Activated B cell treated with CpG ODN at 0.5 μM for 24 hours (primary cell): ENCODE results near the gene TMEM200C. TPM values are rescaled to one million over a fixed set of nuclear protein-coding genes. Genes with fewer than 3 reads are reported as not detected.

Source experiments
- ATAC-seq: fragments of 200-7000 bp; cut with Tn5 transposase; one replicate; pipeline ENCODE4 v1.10.0; 2021; ENCODE audit warnings: low read depth, mild to moderate bottlenecking, moderate library complexity
- CTCF ChIA-PET: fragments of 350-600 bp; sonication (Branson Sonifier 250); formaldehyde crosslinking; loops from one replicate; lab custom pipeline; 2021; ENCODE audit warnings: antibody characterized with exemption; lab: Charles Lee
- POLR2A ChIA-PET: fragments of 350-600 bp; sonication (Branson Sonifier 250); formaldehyde crosslinking; loops from one replicate; lab custom pipeline; 2021; ENCODE audit warnings: antibody characterized with exemption; lab: Charles Lee
- DNase-seq: peaks from one replicate; pipeline ENCODE4 v3.0.0; 2022
- H3K27ac Mint-ChIP-seq: one replicate; pipeline ENCODE4 v1.8.0; 2020; ENCODE audit warnings: mixed read lengths
- H3K27me3 Mint-ChIP-seq: one replicate; pipeline ENCODE4 v1.8.0; 2021; ENCODE audit warnings: mixed read lengths
- H3K36me3 Mint-ChIP-seq: one replicate; pipeline ENCODE4 v1.8.0; 2021; ENCODE audit warnings: low read depth, mixed read lengths
- H3K4me1 Mint-ChIP-seq: one replicate; pipeline ENCODE4 v1.8.0; 2021; ENCODE audit warnings: mixed read lengths
- H3K4me3 Mint-ChIP-seq: one replicate; pipeline ENCODE4 v1.8.0; 2020; ENCODE audit warnings: mild to moderate bottlenecking, mixed read lengths
- H3K9me3 Mint-ChIP-seq: one replicate; pipeline ENCODE4 v1.8.0; 2020; ENCODE audit warnings: mixed read lengths
- intact Hi-C: fragments of 100-400 bp; cut with micrococcal nuclease; formaldehyde crosslinking; loops from one replicate; pipeline ENCODE4 v1.15.1; 2024
- total RNA-seq: library from RNA; stranded (reverse); gene quantifications from 2 replicates; pipeline ENCODE4 v1.2.3, GENCODE V29; 2022
- TF ChIP-seq, protein P1 (sequence below): fragments of 200-600 bp; IDR thresholded peaks from one replicate; pipeline ENCODE4 v1.8.0; 2022; ENCODE audit warnings: antibody characterized with exemption, mild to moderate bottlenecking

Gene TMEM200C
- total RNA-seq, 1 donor from 2014 or later: not detected

- Mint-ChIP-seq H3K4me3 (no peak overlapping the region), H3K4me1 (no peaks in the 10 kb centered on the region), H3K27me3 (peaks cover 9% of the 10 kb centered on the region), H3K27ac (no peak overlapping the region), H3K36me3 (no peaks in the 10 kb centered on the region), H3K9me3 (no peaks in the 10 kb centered on the region)
- POLR2A ChIA-PET: no interaction called here
- intact Hi-C loops: no loop called here
- DNase-seq: no peak
- TF ChIP-seq, protein P1, sequence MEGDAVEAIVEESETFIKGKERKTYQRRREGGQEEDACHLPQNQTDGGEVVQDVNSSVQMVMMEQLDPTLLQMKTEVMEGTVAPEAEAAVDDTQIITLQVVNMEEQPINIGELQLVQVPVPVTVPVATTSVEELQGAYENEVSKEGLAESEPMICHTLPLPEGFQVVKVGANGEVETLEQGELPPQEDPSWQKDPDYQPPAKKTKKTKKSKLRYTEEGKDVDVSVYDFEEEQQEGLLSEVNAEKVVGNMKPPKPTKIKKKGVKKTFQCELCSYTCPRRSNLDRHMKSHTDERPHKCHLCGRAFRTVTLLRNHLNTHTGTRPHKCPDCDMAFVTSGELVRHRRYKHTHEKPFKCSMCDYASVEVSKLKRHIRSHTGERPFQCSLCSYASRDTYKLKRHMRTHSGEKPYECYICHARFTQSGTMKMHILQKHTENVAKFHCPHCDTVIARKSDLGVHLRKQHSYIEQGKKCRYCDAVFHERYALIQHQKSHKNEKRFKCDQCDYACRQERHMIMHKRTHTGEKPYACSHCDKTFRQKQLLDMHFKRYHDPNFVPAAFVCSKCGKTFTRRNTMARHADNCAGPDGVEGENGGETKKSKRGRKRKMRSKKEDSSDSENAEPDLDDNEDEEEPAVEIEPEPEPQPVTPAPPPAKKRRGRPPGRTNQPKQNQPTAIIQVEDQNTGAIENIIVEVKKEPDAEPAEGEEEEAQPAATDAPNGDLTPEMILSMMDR: no peak
- CTCF ChIA-PET: no interaction called here
- no peak for ATAC-seq
These were observed 19.6 kb upstream of the TMEM200C start for GRCh38 chr18:5914951-5915350.

- Mint-ChIP-seq H3K4me1 (no peaks in the 10 kb centered on the region), H3K4me3 (no peak overlapping the region), H3K27ac (no peak overlapping the region), H3K36me3 (no peaks in the 10 kb centered on the region), H3K9me3 (no peaks in the 10 kb centered on the region), H3K27me3 (peaks cover 4% of the 10 kb centered on the region)
- ChIA-PET POLR2A (no interaction called here), CTCF (no interaction called here)
- TF ChIP-seq, protein P1: no peak
- ATAC-seq (no peak), DNase-seq (no peak)
- intact Hi-C loops: no loop called here
These were observed 18.7 kb upstream of the TMEM200C start for GRCh38 chr18:5914016-5914415.

GRCh38 chr18:5912566-5912965 lies 17.2 kb upstream of the TMEM200C start:
- CTCF ChIA-PET: no interaction called here
- POLR2A ChIA-PET: no interaction called here
- intact Hi-C loops: no loop called here
- no peak overlapping the region for H3K4me3 Mint-ChIP-seq
- ATAC-seq (no peak), DNase-seq (no peak)
- peaks cover 4% of the 10 kb centered on the region for H3K27me3 Mint-ChIP-seq
- no peaks in the 10 kb centered on the region for H3K9me3 Mint-ChIP-seq
- H3K4me1 Mint-ChIP-seq: no peaks in the 10 kb centered on the region
- TF ChIP-seq, protein P1: no peak
- no peak overlapping the region for H3K27ac Mint-ChIP-seq
- no peaks in the 10 kb centered on the region for H3K36me3 Mint-ChIP-seq

DNA sequence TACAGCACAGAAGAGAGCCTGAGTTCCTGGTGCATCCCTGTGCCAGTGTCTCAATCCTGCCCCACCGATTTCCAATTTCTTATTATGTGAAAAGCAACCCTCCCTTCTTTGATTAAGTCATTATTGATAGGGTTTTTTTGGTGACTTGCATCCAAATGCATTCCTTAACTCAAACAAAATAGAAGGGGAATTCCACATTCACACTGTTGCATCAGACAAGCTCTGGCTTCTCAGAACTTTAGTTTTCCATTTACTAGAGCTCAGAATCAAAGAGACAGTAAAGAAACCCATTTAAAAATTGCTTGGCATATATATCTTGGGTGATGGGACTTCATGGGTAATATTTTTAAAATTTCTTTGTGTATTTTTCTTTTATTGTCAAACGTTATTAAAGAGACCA lies 13.8 kb upstream of the TMEM200C start:
- Mint-ChIP-seq H3K27ac (no peak overlapping the region), H3K4me1 (no peaks in the 10 kb centered on the region), H3K9me3 (no peaks in the 10 kb centered on the region), H3K27me3 (peaks cover 5% of the 10 kb centered on the region), H3K36me3 (no peaks in the 10 kb centered on the region), H3K4me3 (no peak overlapping the region)
- POLR2A ChIA-PET: no interaction called here
- TF ChIP-seq, protein P1: no peak
- ATAC-seq: no peak
- intact Hi-C loops: no loop called here
- CTCF ChIA-PET: no interaction called here
- no peak for DNase-seq

- TF ChIP-seq, protein P1: no peak
- Mint-ChIP-seq H3K4me1 (no peaks in the 10 kb centered on the region), H3K9me3 (no peaks in the 10 kb centered on the region), H3K27ac (no peak overlapping the region), H3K36me3 (no peaks in the 10 kb centered on the region), H3K4me3 (no peak overlapping the region), H3K27me3 (peaks cover 33% of the 10 kb centered on the region)
- ChIA-PET CTCF (no interaction called here), POLR2A (no interaction called here)
- no peak for ATAC-seq
- DNase-seq: no peak
- intact Hi-C loops: no loop called here
These were observed 8.1 kb upstream of the TMEM200C start for GRCh38 chr18:5903386-5903785.
